GM23338 (cell line): ENCODE measurements around the gene UBLCP1. TPM values are rescaled to one million over a fixed set of nuclear protein-coding genes. Genes with fewer than 3 reads are reported as not detected.

Source experiments
- ATAC-seq: fragments of 200-7000 bp; cut with Tn5 transposase; 3 replicates; pipeline ENCODE4 v1.9.1; 2020
- DNase-seq: peaks from one replicate; pipeline ENCODE4 v3.0.0-alpha.2; 2015; ENCODE audit warnings: low spot score
- H2AFZ ChIP-seq: fragments of 200-600 bp; sonication (generic); 2 replicates; pipeline ENCODE4 v1.8.0; 2016; ENCODE audit warnings: antibody characterized with exemption, mild to moderate bottlenecking, moderate library complexity
- H3F3A ChIP-seq: fragments of 200-600 bp; sonication (generic); replicated peaks from 2 replicates; pipeline ENCODE4 v1.8.0; 2017; ENCODE audit warnings: antibody characterized with exemption, mixed run types, low read depth
- H3K27ac ChIP-seq: fragments of 200-600 bp; sonication (generic); 2 replicates; pipeline ENCODE4 v1.6.1; 2016; ENCODE audit warnings: low read depth
- H3K27me3 ChIP-seq: fragments of 200-600 bp; sonication (generic); 2 replicates; pipeline ENCODE4 v1.8.0; 2016; ENCODE audit warnings: mild to moderate bottlenecking, mixed run types, moderate library complexity; ENCODE audit not compliant: insufficient read depth
- H3K36me3 ChIP-seq: fragments of 200-600 bp; sonication (generic); 2 replicates; pipeline ENCODE4 v1.8.0; 2016; ENCODE audit warnings: mild to moderate bottlenecking; ENCODE audit not compliant: insufficient read depth
- H3K4me1 ChIP-seq: fragments of 200-600 bp; sonication (generic); 2 replicates; pipeline ENCODE4 v1.8.0; 2016; ENCODE audit warnings: mild to moderate bottlenecking, moderate library complexity; ENCODE audit not compliant: insufficient read depth
- H3K4me2 ChIP-seq: fragments of 200-600 bp; sonication (generic); 2 replicates; pipeline ENCODE4 v1.7.1; 2017; ENCODE audit warnings: mixed run types
- H3K4me3 ChIP-seq: fragments of 200-600 bp; sonication (generic); 2 replicates; pipeline ENCODE4 v1.6.1; 2016; ENCODE audit warnings: mixed run types
- H3K79me2 ChIP-seq: fragments of 200-600 bp; sonication (generic); replicated peaks from 2 replicates; pipeline ENCODE4 v1.8.0; 2017; ENCODE audit warnings: mild to moderate bottlenecking; ENCODE audit not compliant: insufficient read depth
- H3K9me2 ChIP-seq: fragments of 200-600 bp; sonication (generic); 2 replicates; pipeline ENCODE4 v1.8.0; 2017; ENCODE audit not compliant: insufficient read depth
- H4K20me1 ChIP-seq: fragments of 200-600 bp; sonication (generic); replicated peaks from 2 replicates; pipeline ENCODE4 v1.8.0; 2017; ENCODE audit warnings: mild to moderate bottlenecking; ENCODE audit not compliant: insufficient read depth
- H3K27ac Mint-ChIP-seq: 2 replicates; pipeline ENCODE4 v1.8.0; 2020; ENCODE audit warnings: inconsistent platforms, mild to moderate bottlenecking, moderate library complexity, mixed read lengths
- H3K27me3 Mint-ChIP-seq: 3 replicates; pipeline ENCODE4 v1.8.0; 2022; ENCODE audit warnings: low read depth, mild to moderate bottlenecking, moderate library complexity, mixed read lengths, inconsistent platforms; ENCODE audit not compliant: insufficient read depth, poor library complexity
- H3K36me3 Mint-ChIP-seq: 3 replicates; pipeline ENCODE4 v1.8.0; 2021; ENCODE audit warnings: low read depth, mild to moderate bottlenecking, inconsistent platforms, moderate library complexity, mixed read lengths
- H3K4me1 Mint-ChIP-seq: 3 replicates; pipeline ENCODE4 v1.8.0; 2020; ENCODE audit warnings: mild to moderate bottlenecking, inconsistent platforms, mixed read lengths
- H3K4me3 Mint-ChIP-seq: 3 replicates; pipeline ENCODE4 v1.8.0; 2021; ENCODE audit warnings: moderate library complexity, mild to moderate bottlenecking, inconsistent platforms, mixed read lengths
- H3K9me3 Mint-ChIP-seq: 3 replicates; pipeline ENCODE4 v1.8.0; 2020; ENCODE audit warnings: moderate library complexity, mild to moderate bottlenecking, inconsistent platforms, mixed read lengths
- CREB1 ChIP-seq: fragments of 250-450 bp; sonication (Bioruptor Pico); IDR thresholded peaks from 2 replicates; pipeline ENCODE4 v1.5.0; 2020; ENCODE audit warnings: low read depth, mild to moderate bottlenecking, moderate library complexity
- EZH2 ChIP-seq: fragments of 200-600 bp; sonication (generic); IDR thresholded peaks from one replicate; pipeline ENCODE4 v1.8.0; 2017; ENCODE audit warnings: antibody characterized with exemption, mild to moderate bottlenecking, low read depth; ENCODE audit not compliant: unreplicated experiment
- EZH2phosphoT487 ChIP-seq: fragments of 200-600 bp; sonication (generic); IDR thresholded peaks from one replicate; pipeline ENCODE4 v1.8.1; 2018; ENCODE audit warnings: antibody characterized with exemption; ENCODE audit not compliant: unreplicated experiment
- JUNB ChIP-seq: IDR thresholded peaks from one replicate; pipeline ENCODE4 v1.6.1; 2016; ENCODE audit warnings: antibody characterized with exemption; ENCODE audit not compliant: unreplicated experiment
- NANOG ChIP-seq: IDR thresholded peaks from 2 replicates; pipeline ENCODE4 v1.6.1; 2016; ENCODE audit warnings: antibody characterized with exemption, borderline replicate concordance
- POLR2AphosphoS5 ChIP-seq: IDR thresholded peaks from 2 replicates; pipeline ENCODE4 v1.6.1; 2016; ENCODE audit warnings: antibody characterized with exemption, low read depth
- REST ChIP-seq: IDR thresholded peaks from one replicate; pipeline ENCODE4 v1.6.1; 2018; ENCODE audit warnings: antibody characterized with exemption; ENCODE audit not compliant: unreplicated experiment
- STAT1 ChIP-seq: IDR thresholded peaks from one replicate; pipeline ENCODE4 v1.6.1; 2016; ENCODE audit warnings: antibody characterized with exemption; ENCODE audit not compliant: unreplicated experiment
- ZNF114 ChIP-seq: fragments of 250-450 bp; sonication (Bioruptor Pico); IDR thresholded peaks from 2 replicates; pipeline ENCODE4 v1.5.0; 2020; ENCODE audit warnings: mild to moderate bottlenecking, moderate library complexity
- ZNF331 ChIP-seq: fragments of 250-450 bp; sonication (Bioruptor Pico); IDR thresholded peaks from 2 replicates; pipeline ENCODE4 v1.5.0; 2020; ENCODE audit warnings: low read depth, mild to moderate bottlenecking, moderate library complexity
- ZNF462 ChIP-seq: fragments of 250-450 bp; sonication (Bioruptor Pico); IDR thresholded peaks from 2 replicates; pipeline ENCODE4 v1.5.0; 2020; ENCODE audit warnings: mild to moderate bottlenecking, moderate library complexity
- polyA plus RNA-seq: library from polyadenylated mRNA; unstranded; fragments of >200 nt; fragmentation: Nextera tagmentation; extraction: Ambion mirVana; gene quantifications from 2 replicates; pipeline ENCODE4 v1.2.1, GENCODE V29; 2016
- total RNA-seq: library from RNA; depleted of rRNA; stranded (reverse); fragments of >200 nt; shearing (Covaris generic); gene quantifications from 2 replicates; pipeline ENCODE4 v1.2.3, GENCODE V29; 2014
- TF ChIP-seq, protein P1 (sequence below), 2 experiments: fragments of 200-600 bp in 1 of 2; sonication (generic) in 1 of 2; conservative IDR thresholded peaks; 2 replicates each; pipeline versions ENCODE4 v1.5.1 to v1.6.1; 2016 to 2017; ENCODE audit warnings: antibody characterized with exemption in 2 of 2, low read depth in 2 of 2, mild to moderate bottlenecking in 2 of 2, moderate library complexity in 1 of 2
- TF ChIP-seq, protein P2 (sequence below): IDR thresholded peaks from 2 replicates; pipeline ENCODE4 v1.6.1; 2016; ENCODE audit warnings: antibody characterized with exemption

UBLCP1 gene
- total and polyA plus RNA-seq, 2 experiments from 2014 or later: 45.0 to 56.1 TPM

DNA sequence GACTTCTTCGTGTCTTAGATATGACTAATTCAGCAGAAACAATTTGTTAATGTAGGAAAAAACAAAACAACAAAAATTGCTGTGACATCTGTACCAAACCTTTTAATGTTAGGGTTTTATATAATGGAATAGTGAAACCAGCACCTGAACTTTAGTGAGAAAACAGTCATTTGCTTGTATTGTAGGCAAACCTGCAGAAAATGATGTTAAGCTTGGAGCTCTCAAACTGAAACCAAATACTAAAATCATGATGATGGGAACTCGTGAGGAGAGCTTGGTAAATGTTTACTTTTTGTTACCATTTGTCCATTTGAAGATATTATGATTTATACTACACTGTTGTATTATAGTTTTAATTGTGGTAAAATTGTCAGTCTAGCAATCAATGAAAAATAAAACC is 6.6 kb downstream of the UBLCP1 start:
- Mint-ChIP-seq H3K36me3 (peaks cover 61% of the 10 kb centered on the region; the same call in 2 of the 3 replicates), H3K9me3 (peaks cover 3% of the 10 kb centered on the region; the same call in 2 of the 3 replicates), H3K4me1 (no peaks in the 10 kb centered on the region), H3K27ac (no peak overlapping the region), H3K27me3 (no peaks in the 10 kb centered on the region), H3K4me3 (no peak overlapping the region)
- no peaks in the 10 kb centered on the region for H3K27me3 ChIP-seq
- no peaks in the 10 kb centered on the region for H3K4me1 ChIP-seq
- no peaks in the 10 kb centered on the region for H3K9me2 ChIP-seq
- no peak overlapping the region for H3K4me3 ChIP-seq
- TF ChIP-seq REST: no peak
- TF ChIP-seq, protein P1, sequence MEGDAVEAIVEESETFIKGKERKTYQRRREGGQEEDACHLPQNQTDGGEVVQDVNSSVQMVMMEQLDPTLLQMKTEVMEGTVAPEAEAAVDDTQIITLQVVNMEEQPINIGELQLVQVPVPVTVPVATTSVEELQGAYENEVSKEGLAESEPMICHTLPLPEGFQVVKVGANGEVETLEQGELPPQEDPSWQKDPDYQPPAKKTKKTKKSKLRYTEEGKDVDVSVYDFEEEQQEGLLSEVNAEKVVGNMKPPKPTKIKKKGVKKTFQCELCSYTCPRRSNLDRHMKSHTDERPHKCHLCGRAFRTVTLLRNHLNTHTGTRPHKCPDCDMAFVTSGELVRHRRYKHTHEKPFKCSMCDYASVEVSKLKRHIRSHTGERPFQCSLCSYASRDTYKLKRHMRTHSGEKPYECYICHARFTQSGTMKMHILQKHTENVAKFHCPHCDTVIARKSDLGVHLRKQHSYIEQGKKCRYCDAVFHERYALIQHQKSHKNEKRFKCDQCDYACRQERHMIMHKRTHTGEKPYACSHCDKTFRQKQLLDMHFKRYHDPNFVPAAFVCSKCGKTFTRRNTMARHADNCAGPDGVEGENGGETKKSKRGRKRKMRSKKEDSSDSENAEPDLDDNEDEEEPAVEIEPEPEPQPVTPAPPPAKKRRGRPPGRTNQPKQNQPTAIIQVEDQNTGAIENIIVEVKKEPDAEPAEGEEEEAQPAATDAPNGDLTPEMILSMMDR (conservative IDR thresholded peaks at IDR 0.05; ENCODE audit: low read depth in 2 of 2): no peak
- TF ChIP-seq EZH2: no peak
- no peak for TF ChIP-seq JUNB
- no peak for TF ChIP-seq ZNF331
- no peak for TF ChIP-seq ZNF462 (CRISPR knock-in tag)
- TF ChIP-seq POLR2AphosphoS5: no peak
- TF ChIP-seq EZH2phosphoT487: no peak
- no peak for TF ChIP-seq CREB1 (CRISPR knock-in tag)
- TF ChIP-seq, protein P2, sequence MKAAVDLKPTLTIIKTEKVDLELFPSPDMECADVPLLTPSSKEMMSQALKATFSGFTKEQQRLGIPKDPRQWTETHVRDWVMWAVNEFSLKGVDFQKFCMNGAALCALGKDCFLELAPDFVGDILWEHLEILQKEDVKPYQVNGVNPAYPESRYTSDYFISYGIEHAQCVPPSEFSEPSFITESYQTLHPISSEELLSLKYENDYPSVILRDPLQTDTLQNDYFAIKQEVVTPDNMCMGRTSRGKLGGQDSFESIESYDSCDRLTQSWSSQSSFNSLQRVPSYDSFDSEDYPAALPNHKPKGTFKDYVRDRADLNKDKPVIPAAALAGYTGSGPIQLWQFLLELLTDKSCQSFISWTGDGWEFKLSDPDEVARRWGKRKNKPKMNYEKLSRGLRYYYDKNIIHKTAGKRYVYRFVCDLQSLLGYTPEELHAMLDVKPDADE: no peak
- no peak for TF ChIP-seq STAT1
- no peak for TF ChIP-seq ZNF114 (CRISPR knock-in tag)
- TF ChIP-seq NANOG: no peak
- DNase-seq: no peak
- H3K27ac ChIP-seq: no peak overlapping the region
- no peaks in the 10 kb centered on the region; the same call in 1 of the 2 replicates for H4K20me1 ChIP-seq
- no peak overlapping the region for H3K4me2 ChIP-seq
- ATAC-seq: no peak
- no peak overlapping the region for H2AFZ ChIP-seq
- peaks cover 10% of the 10 kb centered on the region; the same call in 1 of the 2 replicates for H3K36me3 ChIP-seq
- peaks cover 26% of the 10 kb centered on the region for H3K79me2 ChIP-seq
- H3F3A ChIP-seq: no peaks in the 10 kb centered on the region
